RWPE2 (cell line): Measurements from ENCODE around the gene DIP2B.
"Not testable (repeated sequence)": the region's sequence is repeated elsewhere in the genome, so short reads cannot be mapped to it uniquely, and the experiment has no call there.

Source experiments
- ATAC-seq: fragments of 200-7000 bp; cut with Tn5 transposase; 3 replicates; pipeline ENCODE4 v1.9.1; 2021; ENCODE audit warnings: low read depth
- DNase-seq: peaks from one replicate; pipeline ENCODE4 v3.0.0-alpha.2; 2020; ENCODE audit warnings: low spot score
- H3K27ac ChIP-seq: fragments of 450-650 bp; 2 replicates; pipeline ENCODE4 v1.5.1; 2017; ENCODE audit warnings: mild to moderate bottlenecking; ENCODE audit not compliant: poor library complexity, severe bottlenecking
- H3K27me3 ChIP-seq: fragments of 250-450 bp; sonication (Bioruptor Pico); 2 replicates; pipeline ENCODE4 v1.5.1; 2021; ENCODE audit warnings: mild to moderate bottlenecking, moderate library complexity; ENCODE audit not compliant: insufficient read depth, poor library complexity, severe bottlenecking
- H3K36me3 ChIP-seq: fragments of 250-450 bp; sonication (Bioruptor Pico); 2 replicates; pipeline ENCODE4 v1.5.1; 2020; ENCODE audit warnings: low read depth, mild to moderate bottlenecking, moderate library complexity
- H3K4me1 ChIP-seq: fragments of 250-450 bp; sonication (Bioruptor Pico); 2 replicates; pipeline ENCODE4 v1.5.1; 2021; ENCODE audit warnings: mild to moderate bottlenecking, moderate library complexity; ENCODE audit not compliant: insufficient read depth, poor library complexity, severe bottlenecking
- H3K4me3 ChIP-seq: fragments of 250-450 bp; sonication (Bioruptor Pico); 2 replicates; pipeline ENCODE4 v1.5.1; 2021; ENCODE audit warnings: mild to moderate bottlenecking, moderate library complexity; ENCODE audit not compliant: severe bottlenecking
- H3K9me3 ChIP-seq: fragments of 250-450 bp; sonication (Bioruptor Pico); 2 replicates; pipeline ENCODE4 v1.5.1; 2021; ENCODE audit warnings: mild to moderate bottlenecking, moderate library complexity; ENCODE audit not compliant: severe bottlenecking
- CTCF ChIP-seq: fragments of 450-650 bp; IDR thresholded peaks from one replicate; pipeline ENCODE4 v1.5.1; 2017; ENCODE audit warnings: mild to moderate bottlenecking, moderate library complexity; ENCODE audit not compliant: poor library complexity, severe bottlenecking

Gene DIP2B

GRCh38 chr12:50676756-50677155 lies 172.0 kb downstream of the DIP2B start:
- Histone ChIP-seq H3K27ac (no peak overlapping the region), H3K4me3 (no peak overlapping the region), H3K36me3 (peaks cover 86% of the 10 kb centered on the region), H3K27me3 (no peaks in the 10 kb centered on the region), H3K9me3 (no peaks in the 10 kb centered on the region), H3K4me1 (no peaks in the 10 kb centered on the region)
- no peak for DNase-seq
- TF ChIP-seq CTCF: no peak
- ATAC-seq: no peak

DNA sequence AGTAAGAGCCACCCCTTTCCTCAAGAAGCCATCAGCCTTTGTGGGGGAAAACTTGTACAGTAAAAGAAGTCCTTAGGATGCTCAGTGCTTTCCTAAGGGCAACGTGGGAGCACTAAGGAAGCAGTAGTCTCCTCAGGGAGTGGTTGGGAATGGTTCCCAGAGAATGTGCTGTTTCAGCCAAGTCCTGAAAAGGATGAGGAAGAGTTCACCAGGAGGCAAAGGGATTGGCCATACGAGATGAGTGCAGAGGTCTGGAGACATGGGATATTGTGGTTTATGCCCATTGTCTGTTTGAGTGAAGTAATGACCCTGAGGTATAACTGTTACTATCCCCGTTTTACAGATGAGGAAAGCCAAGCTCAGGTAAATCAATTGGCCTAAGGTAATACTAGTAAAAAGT lies 173.1 kb downstream of the DIP2B start:
- Histone ChIP-seq H3K36me3 (peaks cover 81% of the 10 kb centered on the region), H3K4me1 (no peaks in the 10 kb centered on the region), H3K27ac (no peak overlapping the region), H3K9me3 (no peaks in the 10 kb centered on the region), H3K27me3 (no peaks in the 10 kb centered on the region), H3K4me3 (no peak overlapping the region)
- DNase-seq (no peak), ATAC-seq (no peak)
- no peak for TF ChIP-seq CTCF

- Histone ChIP-seq H3K4me3 (no peak overlapping the region), H3K27ac (no peak overlapping the region), H3K36me3 (peaks cover 81% of the 10 kb centered on the region), H3K4me1 (no peaks in the 10 kb centered on the region), H3K27me3 (no peaks in the 10 kb centered on the region), H3K9me3 (no peaks in the 10 kb centered on the region)
- TF ChIP-seq CTCF: no peak
- no peak for ATAC-seq
- no peak for DNase-seq
These were observed 174.0 kb downstream of the DIP2B start for GRCh38 chr12:50678650-50679365.

DNA sequence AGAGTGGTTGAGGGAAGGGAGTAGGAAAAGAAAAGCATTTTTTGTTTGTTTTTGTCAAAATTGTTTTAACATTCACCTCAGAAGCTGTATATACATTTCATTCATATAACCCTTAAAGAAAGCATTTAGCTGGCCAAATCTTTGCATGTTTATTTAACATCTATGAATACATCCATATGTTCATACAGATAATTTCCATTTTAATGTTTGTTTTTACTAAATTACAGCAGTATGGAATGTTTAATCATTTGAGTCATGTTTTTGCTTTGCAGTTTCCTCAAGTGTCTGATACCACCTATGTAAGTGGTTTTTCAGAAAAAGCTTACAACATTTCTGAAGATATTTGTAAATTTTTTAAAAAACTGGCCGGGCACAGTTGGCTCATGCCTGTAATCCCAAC lies 174.8 kb downstream of the DIP2B start:
- TF ChIP-seq CTCF: no peak
- Histone ChIP-seq H3K9me3 (no peaks in the 10 kb centered on the region), H3K36me3 (peaks cover 80% of the 10 kb centered on the region), H3K4me1 (no peaks in the 10 kb centered on the region), H3K4me3 (no peak overlapping the region), H3K27ac (no peak overlapping the region), H3K27me3 (no peaks in the 10 kb centered on the region)
- DNase-seq (no peak), ATAC-seq (no peak)

DNA sequence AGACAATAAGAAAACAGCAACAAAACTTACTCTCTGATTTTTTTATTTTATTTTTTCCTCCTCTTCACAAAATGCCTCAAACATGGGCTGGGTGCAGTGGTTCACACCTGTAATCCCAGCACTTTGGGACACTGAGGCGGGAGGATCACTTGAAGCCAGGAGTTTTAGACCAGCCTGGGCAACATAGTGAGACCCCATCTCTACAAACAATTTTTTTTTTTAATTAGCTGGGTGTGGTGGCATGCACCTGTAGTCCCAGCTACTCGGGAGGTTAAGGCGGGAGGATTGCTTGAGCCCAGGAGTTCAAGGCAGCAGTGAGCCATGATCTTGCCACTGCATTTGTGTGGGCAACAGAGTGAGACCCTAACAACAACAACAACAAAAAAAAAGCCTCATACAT lies 176.3 kb downstream of the DIP2B start:
- H3K27me3 ChIP-seq, ATAC-seq, H3K9me3 ChIP-seq, H3K4me3 ChIP-seq, DNase-seq, H3K27ac ChIP-seq, H3K4me1 ChIP-seq: not testable (repeated sequence)
- peaks cover 78% of the 10 kb centered on the region for H3K36me3 ChIP-seq
